Thoracic aorta (tissue), 2 donors: ENCODE data around the gene PTPRG. TPM values are rescaled to one million over a fixed set of nuclear protein-coding genes. Genes with fewer than 3 reads are reported as not detected.

Source experiments
- ATAC-seq: fragments of 150-250 bp; one replicate; pipeline ENCODE4 v1.8.0; 2017; ENCODE audit warnings: low read depth; ENCODE audit not compliant: insufficient number of reproducible peaks, low FRiP score
- DNase-seq: peaks from one replicate; pipeline ENCODE4 v3.0.0-alpha.2; 2020; ENCODE audit warnings: low spot score
- H3K27ac ChIP-seq, 2 donors: fragments of 200-600 bp; sonication (generic); 1 replicate in 1 of 2; 2 replicates in 1 of 2; pipeline ENCODE4 v1.5.1; 2016; ENCODE audit warnings: mild to moderate bottlenecking in 2 of 2, moderate library complexity in 2 of 2
- H3K27me3 ChIP-seq: fragments of 200-600 bp; sonication (generic); replicated peaks from 2 replicates; pipeline ENCODE4 v1.6.0; 2016; ENCODE audit warnings: mild to moderate bottlenecking; ENCODE audit not compliant: insufficient read depth
- H3K36me3 ChIP-seq: fragments of 200-600 bp; sonication (generic); one replicate; pipeline ENCODE4 v1.5.1; 2016
- H3K4me1 ChIP-seq, 2 donors: fragments of 200-600 bp; sonication (generic); 1 replicate in 1 of 2; 2 replicates in 1 of 2; pipeline versions ENCODE4 v1.5.1 to v1.6.0; 2016; ENCODE audit warnings: low read depth in 2 of 2, mild to moderate bottlenecking in 1 of 2; ENCODE audit not compliant: control insufficient read depth in 1 of 2
- H3K4me3 ChIP-seq: fragments of 200-600 bp; sonication (generic); 2 replicates; pipeline ENCODE4 v1.5.1; 2016; ENCODE audit warnings: mild to moderate bottlenecking
- H3K9me3 ChIP-seq: fragments of 200-600 bp; sonication (generic); 2 replicates; pipeline ENCODE4 v1.5.1; 2016
- total RNA-seq, 2 donors: library from RNA; depleted of rRNA; stranded (reverse); fragments of >200 nt; gene quantifications; one replicate each; pipeline versions ENCODE4 v1.1.0 to v1.2.3, GENCODE V29; 2016
- TF ChIP-seq, protein P1 (sequence below): fragments of 200-600 bp; sonication (generic); IDR thresholded peaks from one replicate; pipeline ENCODE4 v1.5.1; 2019; ENCODE audit warnings: antibody characterized with exemption

Gene PTPRG
- total RNA-seq, 2 donors from 2014 or later, result 154 to 208 TPM

GRCh38 chr3:61928776-61929314, 367.5 kb downstream of the PTPRG start:
- Histone ChIP-seq H3K9me3 (no peaks in the 10 kb centered on the region), H3K27me3 (no peaks in the 10 kb centered on the region), H3K27ac (peak overlapping the region; percentile 48 to 62), H3K4me1 (peaks cover 27 to 65% of the 10 kb centered on the region in 2 donors), H3K4me3 (no peak overlapping the region), H3K36me3 (no peaks in the 10 kb centered on the region)
- TF ChIP-seq, protein P1, sequence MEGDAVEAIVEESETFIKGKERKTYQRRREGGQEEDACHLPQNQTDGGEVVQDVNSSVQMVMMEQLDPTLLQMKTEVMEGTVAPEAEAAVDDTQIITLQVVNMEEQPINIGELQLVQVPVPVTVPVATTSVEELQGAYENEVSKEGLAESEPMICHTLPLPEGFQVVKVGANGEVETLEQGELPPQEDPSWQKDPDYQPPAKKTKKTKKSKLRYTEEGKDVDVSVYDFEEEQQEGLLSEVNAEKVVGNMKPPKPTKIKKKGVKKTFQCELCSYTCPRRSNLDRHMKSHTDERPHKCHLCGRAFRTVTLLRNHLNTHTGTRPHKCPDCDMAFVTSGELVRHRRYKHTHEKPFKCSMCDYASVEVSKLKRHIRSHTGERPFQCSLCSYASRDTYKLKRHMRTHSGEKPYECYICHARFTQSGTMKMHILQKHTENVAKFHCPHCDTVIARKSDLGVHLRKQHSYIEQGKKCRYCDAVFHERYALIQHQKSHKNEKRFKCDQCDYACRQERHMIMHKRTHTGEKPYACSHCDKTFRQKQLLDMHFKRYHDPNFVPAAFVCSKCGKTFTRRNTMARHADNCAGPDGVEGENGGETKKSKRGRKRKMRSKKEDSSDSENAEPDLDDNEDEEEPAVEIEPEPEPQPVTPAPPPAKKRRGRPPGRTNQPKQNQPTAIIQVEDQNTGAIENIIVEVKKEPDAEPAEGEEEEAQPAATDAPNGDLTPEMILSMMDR, result no peak
- no peak for DNase-seq
- no peak for ATAC-seq

- TF ChIP-seq, protein P1, result no peak
- ATAC-seq (no peak), DNase-seq (no peak)
- no peaks in the 10 kb centered on the region for H3K27me3 ChIP-seq
- peaks cover 27 to 57% of the 10 kb centered on the region in 2 donors for H3K4me1 ChIP-seq
- no peak overlapping the region for H3K4me3 ChIP-seq
- no peak overlapping the region for H3K27ac ChIP-seq
- no peaks in the 10 kb centered on the region for H3K9me3 ChIP-seq
- no peaks in the 10 kb centered on the region for H3K36me3 ChIP-seq
Measured at GRCh38 chr3:61929617-61930016, 368.2 kb downstream of the PTPRG start.

GRCh38 chr3:61932499-61932898, 371.1 kb downstream of the PTPRG start:
- no peak for ATAC-seq
- no peak for DNase-seq
- H3K27me3 ChIP-seq, result no peaks in the 10 kb centered on the region
- H3K36me3 ChIP-seq, result no peaks in the 10 kb centered on the region
- H3K27ac ChIP-seq, result no peak overlapping the region
- H3K9me3 ChIP-seq, result no peaks in the 10 kb centered on the region
- TF ChIP-seq, protein P1, result no peak
- H3K4me3 ChIP-seq, result no peak overlapping the region
- H3K4me1 ChIP-seq, result peaks cover 18 to 35% of the 10 kb centered on the region in 2 donors

- H3K9me3 ChIP-seq, result no peaks in the 10 kb centered on the region
- DNase-seq, result no peak
- no peak overlapping the region for H3K4me3 ChIP-seq
- H3K27ac ChIP-seq, result no peak overlapping the region
- no peak for ATAC-seq
- H3K4me1 ChIP-seq, result peaks cover 8 to 31% of the 10 kb centered on the region in 2 donors
- no peaks in the 10 kb centered on the region for H3K27me3 ChIP-seq
- TF ChIP-seq, protein P1, result no peak
- no peaks in the 10 kb centered on the region for H3K36me3 ChIP-seq
Measured at GRCh38 chr3:61933798-61934504, 372.6 kb downstream of the PTPRG start.

- Histone ChIP-seq H3K4me3 (no peak overlapping the region), H3K9me3 (no peaks in the 10 kb centered on the region), H3K27ac (no peak overlapping the region), H3K27me3 (no peaks in the 10 kb centered on the region), H3K4me1 (peaks cover 5 to 29% of the 10 kb centered on the region in 2 donors), H3K36me3 (no peaks in the 10 kb centered on the region)
- TF ChIP-seq, protein P1, result no peak
- ATAC-seq, result no peak
- DNase-seq, result no peak
Measured at GRCh38 chr3:61934505-61934871, 373.1 kb downstream of the PTPRG start.
